Skeletal muscle satellite cell (primary cell): ENCODE data around the gene CAV1.

ENCODE experiments used
- H3K27me3 ChIP-seq: 2 replicates; pipeline ENCODE4 v1.7.0; 2013; ENCODE audit warnings: low read length; ENCODE audit not compliant: control insufficient read depth, insufficient read depth
- H3K36me3 ChIP-seq: 2 replicates; pipeline ENCODE4 v1.7.0; 2013; ENCODE audit warnings: mild to moderate bottlenecking, control low read depth, low read length; ENCODE audit not compliant: insufficient read depth
- H3K4me1 ChIP-seq: 2 replicates; pipeline ENCODE4 v1.7.0; 2013; ENCODE audit warnings: low read length; ENCODE audit not compliant: control insufficient read depth, insufficient read depth
- H3K4me2 ChIP-seq: 2 replicates; pipeline ENCODE4 v1.7.0; 2013; ENCODE audit warnings: mild to moderate bottlenecking, low read length
- H3K4me3 ChIP-seq: 2 replicates; pipeline ENCODE4 v1.7.0; 2013; ENCODE audit warnings: low read length
- H3K9ac ChIP-seq: 2 replicates; pipeline ENCODE4 v1.7.0; 2013; ENCODE audit warnings: mild to moderate bottlenecking, low read depth, low read length, moderate library complexity
- H3K9me3 ChIP-seq: replicated peaks from 2 replicates; pipeline ENCODE4 v1.7.0; 2013; ENCODE audit warnings: mild to moderate bottlenecking, control low read depth, low read length

Gene CAV1

DNA sequence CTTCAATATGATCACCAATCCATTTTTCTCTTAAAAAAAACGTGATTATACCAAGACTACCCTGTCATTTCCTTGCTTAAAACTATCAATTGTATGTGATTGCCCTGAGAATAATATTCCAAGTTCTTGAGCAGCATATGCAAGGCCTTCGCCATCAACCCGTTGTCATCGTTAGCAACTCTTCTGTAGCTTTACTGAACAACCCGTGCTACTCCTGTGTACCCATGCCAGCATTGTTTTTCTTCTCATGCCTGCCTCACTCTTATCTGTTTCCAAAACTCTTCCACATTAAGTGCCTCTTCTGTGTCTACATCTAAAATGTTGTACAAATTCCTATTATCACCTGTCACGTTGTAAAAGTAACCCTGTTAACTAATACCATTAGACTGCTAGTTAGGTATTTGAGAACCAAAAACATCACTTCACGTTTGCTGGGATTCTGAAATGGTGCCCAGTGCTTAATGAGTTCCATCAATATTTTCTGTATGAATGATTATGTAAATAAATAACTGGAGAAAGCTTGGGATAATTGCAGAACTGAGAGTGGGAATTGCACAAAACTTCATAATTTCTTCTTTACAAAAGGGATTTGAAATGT, 14.8 kb upstream of the CAV1 start:
- H3K27me3 ChIP-seq = no peaks in the 10 kb centered on the region
- no peak overlapping the region for H3K4me3 ChIP-seq
- peaks cover 37% of the 10 kb centered on the region for H3K4me1 ChIP-seq
- no peaks in the 10 kb centered on the region for H3K9me3 ChIP-seq
- peaks cover 36% of the 10 kb centered on the region for H3K36me3 ChIP-seq
- no peak overlapping the region for H3K4me2 ChIP-seq
- H3K9ac ChIP-seq = no peak overlapping the region

DNA sequence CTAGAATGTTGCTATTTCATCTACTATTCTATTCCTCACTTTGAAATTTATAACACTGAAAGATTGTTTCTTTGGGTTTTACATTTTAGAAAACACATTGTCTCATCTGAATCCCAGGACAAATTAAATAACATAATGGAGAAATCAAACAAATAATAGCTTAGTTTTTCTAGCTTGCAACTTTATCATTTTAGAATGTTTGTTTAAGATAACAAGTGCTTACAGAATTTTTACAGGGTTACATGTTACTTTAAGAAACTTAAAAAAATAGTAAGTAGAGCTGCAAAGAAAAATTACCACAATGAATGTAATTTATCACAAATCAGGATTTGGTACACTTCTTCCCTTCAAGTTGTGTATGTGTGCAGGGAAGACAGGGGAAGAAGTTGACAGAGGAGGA, 14.0 kb upstream of the CAV1 start:
- Histone ChIP-seq H3K4me1 (peaks cover 37% of the 10 kb centered on the region), H3K9me3 (no peaks in the 10 kb centered on the region), H3K4me3 (peak overlapping the region; percentile 62), H3K4me2 (peak overlapping the region; percentile 83), H3K27me3 (no peaks in the 10 kb centered on the region), H3K9ac (peak overlapping the region; percentile 79), H3K36me3 (peaks cover 29% of the 10 kb centered on the region)

DNA sequence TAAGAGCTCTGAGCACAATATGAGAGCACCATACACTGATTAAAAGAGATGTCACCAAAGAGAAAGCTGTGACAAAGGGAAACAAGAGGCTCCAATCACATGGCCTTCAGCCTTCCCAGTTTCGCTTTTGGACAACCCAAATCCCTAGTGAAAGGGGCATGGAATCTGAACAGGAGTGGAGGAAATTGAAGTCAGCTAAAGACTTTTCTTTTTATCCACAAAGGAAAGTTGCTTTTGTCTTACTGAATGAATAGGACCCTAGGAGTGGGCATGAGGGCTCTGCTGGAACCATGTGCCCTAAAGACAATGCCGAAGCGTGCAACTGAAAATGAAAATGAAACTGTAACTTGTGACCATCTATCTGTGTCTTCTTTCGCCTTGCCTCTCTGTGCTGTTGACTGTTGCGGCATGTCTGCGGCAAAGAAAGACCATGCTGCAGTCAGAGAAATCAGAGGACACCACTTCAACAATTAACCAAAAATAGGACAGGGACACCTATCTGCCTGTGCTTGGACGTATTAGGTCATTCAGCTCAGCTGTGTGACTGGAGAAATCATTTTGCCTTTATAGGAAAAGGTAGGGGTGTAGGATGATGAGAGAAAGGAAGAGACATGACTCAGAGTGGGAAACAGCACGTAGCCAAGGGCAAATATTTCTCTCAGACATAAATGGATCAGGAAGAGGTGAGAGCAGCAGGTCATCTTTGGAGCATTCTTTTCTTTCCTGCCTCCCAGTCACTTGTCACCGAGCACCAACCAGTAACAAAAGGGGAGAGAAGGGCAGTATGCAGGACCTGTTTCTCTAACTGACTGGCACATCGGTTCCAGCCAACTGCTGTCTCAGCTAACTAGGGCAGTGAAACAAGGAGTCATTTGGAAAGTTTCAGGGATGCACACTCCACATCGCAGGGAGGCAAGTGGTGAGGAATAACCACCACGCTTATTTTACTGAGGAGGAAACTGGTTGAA, 13.0 kb upstream of the CAV1 start:
- H3K9ac ChIP-seq = peak overlapping the region; percentile 79
- H3K4me3 ChIP-seq = peak overlapping the region; percentile 62
- peaks cover 18% of the 10 kb centered on the region for H3K36me3 ChIP-seq
- H3K4me2 ChIP-seq = peak overlapping the region; percentile 83
- no peaks in the 10 kb centered on the region for H3K9me3 ChIP-seq
- peaks cover 33% of the 10 kb centered on the region for H3K4me1 ChIP-seq
- no peaks in the 10 kb centered on the region for H3K27me3 ChIP-seq

DNA sequence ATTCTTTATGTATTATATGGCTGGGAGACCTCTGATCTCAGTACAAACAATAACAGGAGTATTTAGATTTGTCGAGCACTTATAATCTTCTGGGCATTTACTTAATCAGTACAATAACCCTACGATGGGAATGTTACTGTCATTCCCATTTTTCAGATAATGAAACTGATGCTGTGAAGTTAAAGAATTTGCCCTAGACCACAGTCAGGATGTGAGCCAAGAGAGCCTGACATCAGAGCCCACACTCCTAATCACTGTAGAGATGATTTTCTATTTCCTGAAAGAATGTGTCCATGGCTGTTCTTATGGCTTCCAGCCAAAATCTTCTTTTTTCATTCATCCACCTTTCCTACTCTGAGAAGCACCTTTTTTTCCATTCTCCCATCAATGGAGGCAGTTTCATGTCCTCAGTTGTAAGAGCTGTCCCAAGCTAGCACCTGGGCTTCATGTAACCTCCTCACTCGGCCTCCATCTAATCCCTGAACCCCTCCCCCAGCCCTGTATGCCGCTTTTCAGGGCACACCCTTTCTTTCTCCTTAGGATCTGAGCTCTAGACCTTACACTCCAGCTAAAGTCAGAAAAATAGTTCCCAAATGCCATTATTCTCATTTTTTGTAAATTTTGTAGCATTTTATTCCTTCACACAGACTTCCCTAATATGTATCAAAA, 12.2 kb upstream of the CAV1 start:
- Histone ChIP-seq H3K27me3 (no peaks in the 10 kb centered on the region), H3K4me3 (peak overlapping the region; percentile 62), H3K4me1 (peaks cover 33% of the 10 kb centered on the region), H3K9me3 (no peaks in the 10 kb centered on the region), H3K36me3 (peaks cover 15% of the 10 kb centered on the region), H3K4me2 (peak overlapping the region; percentile 83), H3K9ac (peak overlapping the region; percentile 79)

DNA sequence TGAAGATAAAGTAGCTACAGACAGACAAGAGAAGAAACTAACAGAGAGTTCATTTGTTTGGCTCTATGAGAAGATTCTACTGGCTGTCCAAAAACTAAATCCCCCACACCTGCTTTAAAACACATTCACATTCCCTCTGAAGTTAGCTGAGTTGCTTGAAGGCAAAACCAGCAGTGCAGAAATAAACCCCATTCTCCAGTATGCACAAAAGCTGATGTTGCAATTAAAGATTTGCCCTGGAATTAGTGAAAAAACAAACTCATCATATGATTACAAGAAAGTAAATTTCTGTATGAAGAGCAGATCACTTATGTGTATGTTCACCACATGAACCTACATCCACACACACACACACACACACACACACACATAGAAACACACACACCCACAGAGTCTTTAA, 9.3 kb upstream of the CAV1 start:
- no peaks in the 10 kb centered on the region for H3K36me3 ChIP-seq
- H3K9me3 ChIP-seq = no peaks in the 10 kb centered on the region
- no peak overlapping the region for H3K4me3 ChIP-seq
- H3K4me1 ChIP-seq = peaks cover 23% of the 10 kb centered on the region
- no peaks in the 10 kb centered on the region for H3K27me3 ChIP-seq
- H3K4me2 ChIP-seq = no peak overlapping the region
- H3K9ac ChIP-seq = no peak overlapping the region

DNA sequence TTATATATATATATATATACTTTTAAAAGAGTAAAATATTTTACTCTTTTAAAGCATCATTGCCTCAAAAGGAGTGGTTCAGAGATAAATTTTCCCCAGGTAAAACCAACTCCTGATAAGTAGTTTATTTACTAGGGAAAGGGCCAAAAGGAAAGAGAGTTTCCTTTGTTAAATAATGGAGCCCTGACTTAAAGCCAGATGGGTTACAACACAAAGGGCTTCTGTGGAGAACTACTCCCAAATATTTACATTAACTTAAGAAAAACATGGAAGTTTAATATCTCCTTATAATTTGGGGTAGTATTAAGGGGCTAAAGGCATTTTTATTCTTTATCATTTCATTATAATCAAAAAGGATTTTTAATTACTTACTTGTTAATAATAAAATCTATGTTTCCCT, 8.5 kb upstream of the CAV1 start:
- no peaks in the 10 kb centered on the region for H3K9me3 ChIP-seq
- no peak overlapping the region for H3K4me2 ChIP-seq
- no peak overlapping the region for H3K9ac ChIP-seq
- no peaks in the 10 kb centered on the region for H3K27me3 ChIP-seq
- peaks cover 22% of the 10 kb centered on the region for H3K4me1 ChIP-seq
- H3K36me3 ChIP-seq = no peaks in the 10 kb centered on the region
- no peak overlapping the region for H3K4me3 ChIP-seq

DNA sequence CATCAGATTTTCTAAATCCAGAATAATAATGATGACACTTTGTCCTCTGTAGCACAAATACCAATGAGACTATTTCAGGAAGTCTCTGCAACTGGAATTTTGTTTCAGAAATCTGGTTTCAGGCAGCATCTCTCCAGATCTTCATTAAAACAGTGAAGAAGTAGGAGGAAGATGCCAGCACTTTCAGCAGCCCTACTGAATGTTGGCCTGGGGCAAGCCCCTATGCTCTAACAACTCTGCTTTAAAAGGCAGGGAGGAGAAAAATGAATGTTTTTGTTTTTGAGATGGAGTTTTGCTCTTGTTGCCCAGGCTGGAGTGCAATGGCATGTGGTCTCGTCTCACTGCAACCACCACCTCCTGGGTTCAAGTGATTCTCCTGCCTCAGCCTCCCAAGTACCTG, 7.2 kb upstream of the CAV1 start:
- Histone ChIP-seq H3K27me3 (no peaks in the 10 kb centered on the region), H3K4me3 (no peak overlapping the region), H3K9me3 (no peaks in the 10 kb centered on the region), H3K36me3 (no peaks in the 10 kb centered on the region), H3K4me2 (no peak overlapping the region), H3K4me1 (peaks cover 23% of the 10 kb centered on the region), H3K9ac (no peak overlapping the region)

DNA sequence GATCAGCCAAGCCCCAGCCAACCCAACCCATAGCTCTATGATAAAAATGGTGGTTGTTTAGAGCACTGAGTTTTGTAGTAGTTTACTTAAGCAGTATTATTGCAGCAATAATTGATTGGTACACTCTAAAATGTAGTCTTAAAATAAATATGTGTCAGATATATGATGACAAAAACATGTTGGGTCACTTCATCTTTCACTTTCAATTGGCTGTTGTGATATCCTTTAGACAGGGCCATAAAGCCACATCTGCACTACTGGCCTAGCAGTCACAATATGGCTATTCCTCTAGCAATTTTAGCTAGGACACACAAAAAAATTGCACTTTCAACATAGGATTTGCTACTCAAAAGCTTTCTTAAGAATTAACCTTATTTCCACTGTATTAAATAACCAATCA, 5.9 kb upstream of the CAV1 start:
- peaks cover 30% of the 10 kb centered on the region for H3K4me1 ChIP-seq
- no peaks in the 10 kb centered on the region for H3K9me3 ChIP-seq
- no peaks in the 10 kb centered on the region for H3K27me3 ChIP-seq

DNA sequence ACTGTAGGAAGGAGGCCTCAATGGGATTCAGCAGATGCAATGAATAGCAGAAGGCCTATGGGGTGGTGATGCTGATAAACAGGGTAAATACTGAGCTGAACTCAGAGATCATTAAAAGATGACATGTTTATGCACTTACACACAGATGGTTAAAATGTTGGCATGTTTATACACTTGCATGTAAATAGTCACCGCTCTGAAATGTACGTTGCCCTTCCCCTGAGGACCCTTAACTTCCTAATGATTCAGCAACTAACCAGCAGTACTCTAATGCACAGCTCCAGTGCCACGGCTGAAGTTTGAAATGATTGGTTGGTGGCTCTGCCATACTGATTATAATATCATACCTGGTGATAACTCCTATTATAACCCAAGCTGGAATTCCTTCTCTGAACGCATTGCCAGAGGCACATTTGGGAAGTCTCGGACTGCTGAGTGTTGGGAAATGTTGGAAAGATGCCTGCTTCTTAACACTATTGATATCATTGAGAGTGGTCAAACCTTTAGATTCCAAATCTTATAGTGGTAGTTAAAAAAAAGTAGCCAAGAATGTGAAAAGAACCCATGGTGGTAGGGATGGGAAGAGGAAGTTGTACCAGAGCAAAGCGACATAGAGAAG, 3.7 kb upstream of the CAV1 start:
- Histone ChIP-seq H3K36me3 (no peaks in the 10 kb centered on the region), H3K4me1 (peaks cover 34% of the 10 kb centered on the region), H3K4me2 (no peak overlapping the region), H3K27me3 (no peaks in the 10 kb centered on the region), H3K9me3 (no peaks in the 10 kb centered on the region), H3K9ac (no peak overlapping the region), H3K4me3 (no peak overlapping the region)

More for the DNA sequence above, 5.9 kb upstream of the CAV1 start:
- no peak overlapping the region for H3K4me2 ChIP-seq
- H3K4me3 ChIP-seq = no peak overlapping the region
- H3K36me3 ChIP-seq = no peaks in the 10 kb centered on the region
- H3K9ac ChIP-seq = no peak overlapping the region

DNA sequence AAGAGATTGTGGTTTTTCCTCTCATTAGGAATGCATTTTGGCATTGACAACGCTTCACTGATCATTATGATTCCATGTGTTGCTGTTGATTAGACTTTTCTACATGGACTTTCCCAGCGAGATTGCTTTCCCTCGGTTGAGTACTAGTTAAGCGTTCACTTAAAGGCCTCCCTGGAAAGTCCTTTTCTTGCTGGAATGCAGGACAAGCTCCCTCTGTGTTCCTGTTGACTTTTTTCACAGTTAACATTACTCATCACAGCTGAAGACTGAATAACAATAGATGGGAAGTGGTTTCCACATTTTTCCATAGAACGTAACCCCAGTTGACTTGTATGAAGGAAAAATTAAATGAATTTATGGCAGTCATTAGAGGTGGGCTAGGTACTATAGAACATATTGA, 2.6 kb upstream of the CAV1 start:
- peak overlapping the region; percentile 45 for H3K9ac ChIP-seq
- no peaks in the 10 kb centered on the region for H3K27me3 ChIP-seq
- no peak overlapping the region for H3K4me3 ChIP-seq

DNA sequence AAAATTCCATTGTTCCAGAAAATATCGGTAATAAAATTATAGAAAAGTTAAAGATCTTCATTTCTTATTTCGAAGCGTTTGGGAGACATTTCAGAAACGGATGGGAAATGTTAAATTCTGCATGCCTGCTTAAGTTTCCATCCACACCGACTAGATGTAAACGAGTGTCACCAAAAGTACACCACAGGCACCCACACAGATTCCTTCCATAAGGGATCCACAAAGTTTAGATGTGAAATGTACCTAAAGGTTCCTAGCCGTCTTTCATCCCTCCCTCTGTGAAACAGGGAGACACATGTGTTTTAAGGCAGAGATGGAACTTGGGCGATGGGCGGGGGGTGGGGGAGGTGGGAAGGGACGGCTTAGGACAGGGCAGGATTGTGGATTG, 621 bp upstream of the CAV1 start:
- peak overlapping the region; percentile 81 for H3K4me2 ChIP-seq
- no peaks in the 10 kb centered on the region for H3K27me3 ChIP-seq
- no peaks in the 10 kb centered on the region for H3K9me3 ChIP-seq
- peak overlapping the region; percentile 64 for H3K4me3 ChIP-seq
- H3K4me1 ChIP-seq = peaks cover 38% of the 10 kb centered on the region
- peak overlapping the region; percentile 86 for H3K9ac ChIP-seq
- H3K36me3 ChIP-seq = peaks cover 29% of the 10 kb centered on the region

More for the DNA sequence above, 2.6 kb upstream of the CAV1 start:
- Histone ChIP-seq H3K4me1 (peaks cover 34% of the 10 kb centered on the region), H3K36me3 (peaks cover 11% of the 10 kb centered on the region), H3K4me2 (peak overlapping the region; percentile 45), H3K9me3 (no peaks in the 10 kb centered on the region)
